ENCODE data around the gene MROH9.

GRCh38 chr1:171075041-171075440 lies 139.7 kb downstream of the MROH9 start:
- TF ChIP-seq, protein P1, sequence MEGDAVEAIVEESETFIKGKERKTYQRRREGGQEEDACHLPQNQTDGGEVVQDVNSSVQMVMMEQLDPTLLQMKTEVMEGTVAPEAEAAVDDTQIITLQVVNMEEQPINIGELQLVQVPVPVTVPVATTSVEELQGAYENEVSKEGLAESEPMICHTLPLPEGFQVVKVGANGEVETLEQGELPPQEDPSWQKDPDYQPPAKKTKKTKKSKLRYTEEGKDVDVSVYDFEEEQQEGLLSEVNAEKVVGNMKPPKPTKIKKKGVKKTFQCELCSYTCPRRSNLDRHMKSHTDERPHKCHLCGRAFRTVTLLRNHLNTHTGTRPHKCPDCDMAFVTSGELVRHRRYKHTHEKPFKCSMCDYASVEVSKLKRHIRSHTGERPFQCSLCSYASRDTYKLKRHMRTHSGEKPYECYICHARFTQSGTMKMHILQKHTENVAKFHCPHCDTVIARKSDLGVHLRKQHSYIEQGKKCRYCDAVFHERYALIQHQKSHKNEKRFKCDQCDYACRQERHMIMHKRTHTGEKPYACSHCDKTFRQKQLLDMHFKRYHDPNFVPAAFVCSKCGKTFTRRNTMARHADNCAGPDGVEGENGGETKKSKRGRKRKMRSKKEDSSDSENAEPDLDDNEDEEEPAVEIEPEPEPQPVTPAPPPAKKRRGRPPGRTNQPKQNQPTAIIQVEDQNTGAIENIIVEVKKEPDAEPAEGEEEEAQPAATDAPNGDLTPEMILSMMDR (IDR thresholded peaks at IDR 0.05 in 2 of 3, conservative IDR thresholded peaks at IDR 0.05 in 1 of 3; ENCODE audit: borderline replicate concordance in 1 of 3, insufficient read depth in 1 of 3, low read depth in 2 of 3, low read length in 2 of 3): no peak
- TF ChIP-seq POLR2AphosphoS5 (IDR thresholded peaks at IDR 0.05; ENCODE audit: low read depth, low read length) (no peak), POLR2A (IDR thresholded peaks at IDR 0.05; ENCODE audit: borderline replicate concordance, extremely low read depth, insufficient read depth, insufficient read length) (no peak), YY1 (IDR thresholded peaks at IDR 0.05; ENCODE audit: extremely low read depth, insufficient replicate concordance, low read depth, low read length) (no peak), EZH2 (IDR thresholded peaks at IDR 0.05) (no peak), ZNF274 (IDR thresholded peaks at IDR 0.05; ENCODE audit: low read depth, low read length) (no peak)
- TF ChIP-seq, protein P2, sequence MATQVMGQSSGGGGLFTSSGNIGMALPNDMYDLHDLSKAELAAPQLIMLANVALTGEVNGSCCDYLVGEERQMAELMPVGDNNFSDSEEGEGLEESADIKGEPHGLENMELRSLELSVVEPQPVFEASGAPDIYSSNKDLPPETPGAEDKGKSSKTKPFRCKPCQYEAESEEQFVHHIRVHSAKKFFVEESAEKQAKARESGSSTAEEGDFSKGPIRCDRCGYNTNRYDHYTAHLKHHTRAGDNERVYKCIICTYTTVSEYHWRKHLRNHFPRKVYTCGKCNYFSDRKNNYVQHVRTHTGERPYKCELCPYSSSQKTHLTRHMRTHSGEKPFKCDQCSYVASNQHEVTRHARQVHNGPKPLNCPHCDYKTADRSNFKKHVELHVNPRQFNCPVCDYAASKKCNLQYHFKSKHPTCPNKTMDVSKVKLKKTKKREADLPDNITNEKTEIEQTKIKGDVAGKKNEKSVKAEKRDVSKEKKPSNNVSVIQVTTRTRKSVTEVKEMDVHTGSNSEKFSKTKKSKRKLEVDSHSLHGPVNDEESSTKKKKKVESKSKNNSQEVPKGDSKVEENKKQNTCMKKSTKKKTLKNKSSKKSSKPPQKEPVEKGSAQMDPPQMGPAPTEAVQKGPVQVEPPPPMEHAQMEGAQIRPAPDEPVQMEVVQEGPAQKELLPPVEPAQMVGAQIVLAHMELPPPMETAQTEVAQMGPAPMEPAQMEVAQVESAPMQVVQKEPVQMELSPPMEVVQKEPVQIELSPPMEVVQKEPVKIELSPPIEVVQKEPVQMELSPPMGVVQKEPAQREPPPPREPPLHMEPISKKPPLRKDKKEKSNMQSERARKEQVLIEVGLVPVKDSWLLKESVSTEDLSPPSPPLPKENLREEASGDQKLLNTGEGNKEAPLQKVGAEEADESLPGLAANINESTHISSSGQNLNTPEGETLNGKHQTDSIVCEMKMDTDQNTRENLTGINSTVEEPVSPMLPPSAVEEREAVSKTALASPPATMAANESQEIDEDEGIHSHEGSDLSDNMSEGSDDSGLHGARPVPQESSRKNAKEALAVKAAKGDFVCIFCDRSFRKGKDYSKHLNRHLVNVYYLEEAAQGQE (IDR thresholded peaks at IDR 0.05; ENCODE audit: low read depth): no peak
- TF ChIP-seq, protein P3, sequence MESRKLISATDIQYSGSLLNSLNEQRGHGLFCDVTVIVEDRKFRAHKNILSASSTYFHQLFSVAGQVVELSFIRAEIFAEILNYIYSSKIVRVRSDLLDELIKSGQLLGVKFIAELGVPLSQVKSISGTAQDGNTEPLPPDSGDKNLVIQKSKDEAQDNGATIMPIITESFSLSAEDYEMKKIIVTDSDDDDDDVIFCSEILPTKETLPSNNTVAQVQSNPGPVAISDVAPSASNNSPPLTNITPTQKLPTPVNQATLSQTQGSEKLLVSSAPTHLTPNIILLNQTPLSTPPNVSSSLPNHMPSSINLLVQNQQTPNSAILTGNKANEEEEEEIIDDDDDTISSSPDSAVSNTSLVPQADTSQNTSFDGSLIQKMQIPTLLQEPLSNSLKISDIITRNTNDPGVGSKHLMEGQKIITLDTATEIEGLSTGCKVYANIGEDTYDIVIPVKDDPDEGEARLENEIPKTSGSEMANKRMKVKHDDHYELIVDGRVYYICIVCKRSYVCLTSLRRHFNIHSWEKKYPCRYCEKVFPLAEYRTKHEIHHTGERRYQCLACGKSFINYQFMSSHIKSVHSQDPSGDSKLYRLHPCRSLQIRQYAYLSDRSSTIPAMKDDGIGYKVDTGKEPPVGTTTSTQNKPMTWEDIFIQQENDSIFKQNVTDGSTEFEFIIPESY (IDR thresholded peaks at IDR 0.05; ENCODE audit: extremely low read depth, insufficient replicate concordance, low read length): no peak
- TF ChIP-seq, protein P4, sequence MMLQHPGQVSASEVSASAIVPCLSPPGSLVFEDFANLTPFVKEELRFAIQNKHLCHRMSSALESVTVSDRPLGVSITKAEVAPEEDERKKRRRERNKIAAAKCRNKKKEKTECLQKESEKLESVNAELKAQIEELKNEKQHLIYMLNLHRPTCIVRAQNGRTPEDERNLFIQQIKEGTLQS (IDR thresholded peaks at IDR 0.05): no peak

All from HCT116 (cell line).